ENCODE measurements around the gene TXN2.

DNA sequence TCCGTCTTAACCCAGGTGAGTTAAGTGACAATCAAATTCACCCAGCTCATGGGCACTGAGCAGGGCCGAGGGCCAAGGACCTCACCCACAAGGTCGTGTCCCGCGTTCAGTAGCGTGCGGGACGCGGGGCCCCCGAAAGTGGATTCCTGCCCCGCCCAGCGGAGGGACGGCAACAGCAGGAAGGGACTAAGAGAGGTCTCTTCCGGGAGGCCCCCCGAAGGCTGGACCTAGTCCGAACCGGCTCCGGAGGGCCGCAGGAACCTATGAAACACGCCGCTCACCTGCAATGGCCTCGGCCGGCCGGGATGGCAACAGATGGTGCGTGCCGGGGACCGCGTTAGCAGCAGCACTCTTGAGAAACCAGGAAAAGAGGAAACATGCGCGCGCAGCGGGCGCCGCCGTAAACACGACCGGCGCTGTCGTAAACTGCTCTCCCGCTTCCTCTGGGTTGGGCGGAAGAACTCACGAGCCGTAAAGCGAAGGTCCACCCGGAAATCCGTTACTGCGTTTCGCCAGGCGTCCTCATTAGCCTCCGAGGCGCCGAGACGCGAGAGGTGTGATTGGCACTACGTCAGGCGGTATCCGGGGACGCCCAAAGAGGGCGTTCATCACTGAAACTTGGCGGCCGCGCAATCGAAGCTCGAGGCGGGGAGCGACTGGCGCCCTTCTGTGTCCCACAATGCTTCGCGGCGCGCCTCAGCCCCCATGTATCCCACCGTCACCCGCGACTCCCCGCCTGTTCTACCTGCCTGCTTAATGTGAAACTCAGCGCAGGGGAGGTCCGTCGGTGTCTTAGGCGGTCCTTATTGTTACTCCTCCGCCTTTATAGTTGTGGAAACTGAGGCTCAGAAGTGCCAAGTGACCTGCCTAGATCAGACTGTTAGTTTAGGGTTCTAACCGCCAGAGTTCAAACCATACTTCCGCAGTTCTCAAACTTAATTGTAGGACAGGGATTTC, 47.6 kb upstream of the TXN2 start, which contains the start of gene EIF3D:
- TF ChIP-seq, protein P1, sequence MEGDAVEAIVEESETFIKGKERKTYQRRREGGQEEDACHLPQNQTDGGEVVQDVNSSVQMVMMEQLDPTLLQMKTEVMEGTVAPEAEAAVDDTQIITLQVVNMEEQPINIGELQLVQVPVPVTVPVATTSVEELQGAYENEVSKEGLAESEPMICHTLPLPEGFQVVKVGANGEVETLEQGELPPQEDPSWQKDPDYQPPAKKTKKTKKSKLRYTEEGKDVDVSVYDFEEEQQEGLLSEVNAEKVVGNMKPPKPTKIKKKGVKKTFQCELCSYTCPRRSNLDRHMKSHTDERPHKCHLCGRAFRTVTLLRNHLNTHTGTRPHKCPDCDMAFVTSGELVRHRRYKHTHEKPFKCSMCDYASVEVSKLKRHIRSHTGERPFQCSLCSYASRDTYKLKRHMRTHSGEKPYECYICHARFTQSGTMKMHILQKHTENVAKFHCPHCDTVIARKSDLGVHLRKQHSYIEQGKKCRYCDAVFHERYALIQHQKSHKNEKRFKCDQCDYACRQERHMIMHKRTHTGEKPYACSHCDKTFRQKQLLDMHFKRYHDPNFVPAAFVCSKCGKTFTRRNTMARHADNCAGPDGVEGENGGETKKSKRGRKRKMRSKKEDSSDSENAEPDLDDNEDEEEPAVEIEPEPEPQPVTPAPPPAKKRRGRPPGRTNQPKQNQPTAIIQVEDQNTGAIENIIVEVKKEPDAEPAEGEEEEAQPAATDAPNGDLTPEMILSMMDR (IDR thresholded peaks at IDR 0.05; ENCODE audit: low read length) = no peak
- TF ChIP-seq EZH2 (IDR thresholded peaks at IDR 0.05; ENCODE audit: borderline replicate concordance, low read length) = no peak

All from OCI-LY1 (cell line).